Measurements from ENCODE around the gene TTC32. TPM values are rescaled to one million over a fixed set of nuclear protein-coding genes. Genes with fewer than 3 reads are reported as not detected.

The TTC32 gene
- total and polyA plus RNA-seq, 2 of the 4 experiments (the other 2 are of a cell fraction): 1.1 to 3.9 TPM

GRCh38 chr2:19868701-19869580, 32.8 kb downstream of the TTC32 start:
- Histone ChIP-seq H3K4ac (ENCODE audit: low read depth, low read length) (no peak overlapping the region), H3K14ac (replicated peaks; ENCODE audit: low read depth, low read length) (no peak overlapping the region), H4K8ac (ENCODE audit: low read depth in 2 of 2, low read length in 2 of 2) (no peak overlapping the region; a peak in 2 of 4 replicates), H2BK20ac (ENCODE audit: low read depth, low read length) (no peak overlapping the region), H3K79me1 (ENCODE audit: low read depth in 1 of 2, low read length in 2 of 2) (no peaks in the 10 kb centered on the region), H2BK5ac (ENCODE audit: low read depth, low read length, poor library complexity, severe bottlenecking) (no peak overlapping the region), H3K4me3 (ENCODE audit: insufficient read depth, low read depth, low read length) (peak overlapping the region; percentile 50), H2BK15ac (ENCODE audit: low read depth, low read length) (no peak overlapping the region), H3K27me3 (ENCODE audit: control insufficient read depth, insufficient read depth, low read length) (peaks cover 35% of the 10 kb centered on the region), H3K18ac (ENCODE audit: low read depth, low read length) (no peak overlapping the region; the same call in 1 of the 2 replicates), H3K23ac (ENCODE audit: low read depth, low read length) (no peak overlapping the region), H3K9me3 (ENCODE audit: control insufficient read depth, insufficient read depth, low read length) (no peaks in the 10 kb centered on the region), H3K36me3 (ENCODE audit: control insufficient read depth, insufficient read depth, low read length) (no peaks in the 10 kb centered on the region), H3K9me1 (ENCODE audit: insufficient read depth, low read length) (no peaks in the 10 kb centered on the region; the same call in 1 of the 2 replicates), H4K91ac (ENCODE audit: insufficient read depth, low read depth, low read length) (no peak overlapping the region; the same call in 1 of the 2 replicates), H2AFZ (replicated peaks; ENCODE audit: low read length, poor library complexity) (peak overlapping the region; percentile 89), H3K4me2 (ENCODE audit: low read depth, low read length) (peak overlapping the region; percentile 90), H4K20me1 (ENCODE audit: insufficient read depth, low read length) (no peaks in the 10 kb centered on the region), H3K9ac (ENCODE audit: low read depth, low read length) (peak overlapping the region; percentile 69; the same call in 1 of the 2 replicates), H3K27ac (ENCODE audit: insufficient read depth, low read length) (no peak overlapping the region), H2AK9ac (replicated peaks; ENCODE audit: low read depth, low read length, poor library complexity) (peak overlapping the region; percentile 68), H2BK120ac (ENCODE audit: low read depth, low read length) (no peak overlapping the region), H3K4me1 (ENCODE audit: control insufficient read depth, insufficient read depth, low read length) (peaks cover 6% of the 10 kb centered on the region; the same call in 1 of the 2 replicates), H3K56ac (ENCODE audit: extremely low read depth, insufficient read depth, low read length) (no peak overlapping the region), H2AK5ac (ENCODE audit: low read depth, low read length) (no peak overlapping the region), H4K5ac (ENCODE audit: low read depth, low read length) (peak overlapping the region; percentile 67; the same call in 1 of the 2 replicates)
- no peak for TF ChIP-seq RCOR1 (IDR thresholded peaks at IDR 0.05; ENCODE audit: insufficient replicate concordance, low read length)
- no peak for TF ChIP-seq RFX5 (IDR thresholded peaks at IDR 0.05; ENCODE audit: low read depth, low read length)
- TF ChIP-seq FOS (IDR thresholded peaks at IDR 0.05; ENCODE audit: low read depth, low read length): no peak
- TF ChIP-seq, protein P1, sequence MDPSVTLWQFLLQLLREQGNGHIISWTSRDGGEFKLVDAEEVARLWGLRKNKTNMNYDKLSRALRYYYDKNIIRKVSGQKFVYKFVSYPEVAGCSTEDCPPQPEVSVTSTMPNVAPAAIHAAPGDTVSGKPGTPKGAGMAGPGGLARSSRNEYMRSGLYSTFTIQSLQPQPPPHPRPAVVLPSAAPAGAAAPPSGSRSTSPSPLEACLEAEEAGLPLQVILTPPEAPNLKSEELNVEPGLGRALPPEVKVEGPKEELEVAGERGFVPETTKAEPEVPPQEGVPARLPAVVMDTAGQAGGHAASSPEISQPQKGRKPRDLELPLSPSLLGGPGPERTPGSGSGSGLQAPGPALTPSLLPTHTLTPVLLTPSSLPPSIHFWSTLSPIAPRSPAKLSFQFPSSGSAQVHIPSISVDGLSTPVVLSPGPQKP (IDR thresholded peaks at IDR 0.05; ENCODE audit: borderline replicate concordance, low read depth, low read length): no peak
- no peak for TF ChIP-seq NFE2L2 (IDR thresholded peaks at IDR 0.05; ENCODE audit: low read depth, low read length)
- TF ChIP-seq MXI1 (IDR thresholded peaks at IDR 0.05; ENCODE audit: borderline replicate concordance, low read depth, low read length): no peak
- no peak for TF ChIP-seq CEBPB (IDR thresholded peaks at IDR 0.05; ENCODE audit: low read depth, low read length)
- no peak for TF ChIP-seq MAFK (IDR thresholded peaks at IDR 0.05; ENCODE audit: low read depth, low read length)
- TF ChIP-seq RAD21 (IDR thresholded peaks at IDR 0.05; ENCODE audit: low read length): no peak
- no peak; the same call in 1 of the 2 replicates for TF ChIP-seq MAZ (IDR thresholded peaks at IDR 0.05; ENCODE audit: borderline replicate concordance, low read depth, low read length)
- TF ChIP-seq, protein P2, sequence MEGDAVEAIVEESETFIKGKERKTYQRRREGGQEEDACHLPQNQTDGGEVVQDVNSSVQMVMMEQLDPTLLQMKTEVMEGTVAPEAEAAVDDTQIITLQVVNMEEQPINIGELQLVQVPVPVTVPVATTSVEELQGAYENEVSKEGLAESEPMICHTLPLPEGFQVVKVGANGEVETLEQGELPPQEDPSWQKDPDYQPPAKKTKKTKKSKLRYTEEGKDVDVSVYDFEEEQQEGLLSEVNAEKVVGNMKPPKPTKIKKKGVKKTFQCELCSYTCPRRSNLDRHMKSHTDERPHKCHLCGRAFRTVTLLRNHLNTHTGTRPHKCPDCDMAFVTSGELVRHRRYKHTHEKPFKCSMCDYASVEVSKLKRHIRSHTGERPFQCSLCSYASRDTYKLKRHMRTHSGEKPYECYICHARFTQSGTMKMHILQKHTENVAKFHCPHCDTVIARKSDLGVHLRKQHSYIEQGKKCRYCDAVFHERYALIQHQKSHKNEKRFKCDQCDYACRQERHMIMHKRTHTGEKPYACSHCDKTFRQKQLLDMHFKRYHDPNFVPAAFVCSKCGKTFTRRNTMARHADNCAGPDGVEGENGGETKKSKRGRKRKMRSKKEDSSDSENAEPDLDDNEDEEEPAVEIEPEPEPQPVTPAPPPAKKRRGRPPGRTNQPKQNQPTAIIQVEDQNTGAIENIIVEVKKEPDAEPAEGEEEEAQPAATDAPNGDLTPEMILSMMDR (conservative IDR thresholded peaks at IDR 0.05; ENCODE audit: low read depth, low read length): no peak
- ATAC-seq (ENCODE audit: low read depth) (peak; percentile 72), DNase-seq (no peak)
- dilution Hi-C loops (cut with HindIII; ENCODE audit: low sequenced_read_pairs, unreplicated experiment): no loop called here
- intact Hi-C loops (cut with micrococcal nuclease): loop anchor here (10.0 kb wide), 2 partner anchors 226 to 984 kb away; no protein-coding TSS in a partner anchor
- CTCF ChIA-PET: no interaction called here
- in situ Hi-C loops (cut with MboI; ENCODE audit: low sequenced_read_pairs): loop anchor here (10.0 kb wide), 1 partner anchor 1124 kb away; no protein-coding TSS in a partner anchor
- WGBS, 2 experiments (ENCODE audit: extremely low coverage in 2 of 2, insufficient read length in 1 of 2): 32% methylated on average over 32 of the region's 52 CpGs; no CpG with 5 or more reads in 1 of the 2 experiments
- no TSS peak for BruUV-seq (replicated peaks)
- POLR2A ChIA-PET (ENCODE audit: unreplicated experiment): no interaction called here

All from IMR-90 (cell line).